Fibroblast of villous mesenchyme (primary cell): Measurements from ENCODE around the gene VWA2. TPM values are rescaled to one million over a fixed set of nuclear protein-coding genes. Genes with fewer than 3 reads are reported as not detected.
"Not testable (repeated sequence)": the region's sequence is repeated elsewhere in the genome, so short reads cannot be mapped to it uniquely, and the experiment has no call there.

Experiments used
- DNase-seq: peaks from one replicate; pipeline ENCODE4 v3.0.0-alpha.2; 2010; ENCODE audit warnings: low read depth
- H3K4me3 ChIP-seq: 2 replicates; pipeline ENCODE4 v1.5.1; 2011; ENCODE audit warnings: low read depth, mild to moderate bottlenecking, low read length
- total RNA-seq: library from RNA; depleted of rRNA; stranded (reverse); fragments of >200 nt; gene quantifications from 2 replicates; pipeline ENCODE4 v1.2.3, GENCODE V29; 2012
- TF ChIP-seq, protein P1 (sequence below): IDR thresholded peaks from 2 replicates; pipeline ENCODE4 v1.5.1; 2012; ENCODE audit warnings: low read depth, mild to moderate bottlenecking, low read length; ENCODE audit not compliant: insufficient read depth

Gene VWA2
- total RNA-seq, 1 donor, result under 0.01 TPM

DNA sequence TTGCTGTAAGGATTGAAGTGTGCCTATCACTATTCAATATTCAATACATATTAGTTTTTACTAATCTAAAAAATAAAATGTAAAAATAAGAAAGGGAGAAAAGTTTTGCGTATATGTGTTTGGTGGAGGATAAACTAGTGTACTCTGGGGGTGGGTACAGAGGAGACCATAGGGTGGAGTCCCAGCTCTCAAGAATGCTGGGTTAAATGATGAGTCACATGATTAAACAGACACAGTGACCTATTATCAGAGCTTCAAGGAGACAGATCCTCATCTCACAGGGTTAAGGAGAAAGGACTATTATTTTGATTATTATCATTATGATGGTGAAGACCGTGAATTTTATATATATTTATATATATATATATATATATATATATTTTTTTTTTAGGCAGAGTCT, 87.7 kb downstream of the VWA2 start:
- DNase-seq, result no peak
- no peak overlapping the region for H3K4me3 ChIP-seq
- TF ChIP-seq, protein P1, sequence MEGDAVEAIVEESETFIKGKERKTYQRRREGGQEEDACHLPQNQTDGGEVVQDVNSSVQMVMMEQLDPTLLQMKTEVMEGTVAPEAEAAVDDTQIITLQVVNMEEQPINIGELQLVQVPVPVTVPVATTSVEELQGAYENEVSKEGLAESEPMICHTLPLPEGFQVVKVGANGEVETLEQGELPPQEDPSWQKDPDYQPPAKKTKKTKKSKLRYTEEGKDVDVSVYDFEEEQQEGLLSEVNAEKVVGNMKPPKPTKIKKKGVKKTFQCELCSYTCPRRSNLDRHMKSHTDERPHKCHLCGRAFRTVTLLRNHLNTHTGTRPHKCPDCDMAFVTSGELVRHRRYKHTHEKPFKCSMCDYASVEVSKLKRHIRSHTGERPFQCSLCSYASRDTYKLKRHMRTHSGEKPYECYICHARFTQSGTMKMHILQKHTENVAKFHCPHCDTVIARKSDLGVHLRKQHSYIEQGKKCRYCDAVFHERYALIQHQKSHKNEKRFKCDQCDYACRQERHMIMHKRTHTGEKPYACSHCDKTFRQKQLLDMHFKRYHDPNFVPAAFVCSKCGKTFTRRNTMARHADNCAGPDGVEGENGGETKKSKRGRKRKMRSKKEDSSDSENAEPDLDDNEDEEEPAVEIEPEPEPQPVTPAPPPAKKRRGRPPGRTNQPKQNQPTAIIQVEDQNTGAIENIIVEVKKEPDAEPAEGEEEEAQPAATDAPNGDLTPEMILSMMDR, result no peak

DNA sequence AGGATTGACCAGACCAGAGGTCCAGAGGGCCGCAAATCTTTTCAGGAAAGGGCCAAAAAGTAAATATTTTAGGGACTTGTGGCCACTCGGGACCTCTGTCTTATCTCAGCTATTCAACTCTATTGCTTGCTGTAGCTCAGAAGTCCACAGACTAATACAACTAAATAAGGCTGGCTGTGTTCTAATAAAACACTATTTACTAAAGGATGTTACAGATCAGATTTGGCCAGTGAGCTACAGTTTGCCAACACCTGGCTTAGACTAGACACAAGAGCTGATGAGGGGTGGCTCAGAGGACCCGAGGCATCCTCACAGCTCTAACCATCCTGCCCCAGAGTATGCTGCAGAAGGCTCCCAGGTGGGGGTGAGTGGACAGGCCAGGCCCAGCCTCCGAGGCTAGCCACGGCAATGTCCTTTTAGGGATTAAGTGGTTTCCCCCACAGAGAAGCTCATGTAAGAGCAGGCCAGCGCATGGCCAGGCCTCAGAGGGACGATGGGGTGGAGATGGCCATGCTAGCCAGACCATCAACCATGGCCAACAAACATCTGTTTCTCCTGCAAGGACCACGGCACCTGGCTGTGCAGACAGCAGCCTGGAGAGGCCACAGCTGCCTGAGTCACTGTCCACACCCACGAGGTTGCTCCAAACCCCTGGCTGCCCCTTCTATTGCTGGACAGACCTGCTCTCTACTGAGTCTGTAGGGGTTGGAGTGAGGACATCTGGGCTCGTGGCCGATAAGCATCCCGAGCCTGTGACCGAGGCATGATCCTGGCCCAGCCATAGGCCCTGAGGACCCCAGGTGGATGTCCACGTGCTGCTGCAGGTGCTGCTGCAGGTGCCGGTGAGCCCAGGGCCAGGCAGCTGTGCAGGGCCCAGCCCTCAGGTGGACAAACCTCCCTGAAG, 88.7 kb downstream of the VWA2 start:
- no peak for DNase-seq
- H3K4me3 ChIP-seq, result no peak overlapping the region
- TF ChIP-seq, protein P1, result no peak

DNA sequence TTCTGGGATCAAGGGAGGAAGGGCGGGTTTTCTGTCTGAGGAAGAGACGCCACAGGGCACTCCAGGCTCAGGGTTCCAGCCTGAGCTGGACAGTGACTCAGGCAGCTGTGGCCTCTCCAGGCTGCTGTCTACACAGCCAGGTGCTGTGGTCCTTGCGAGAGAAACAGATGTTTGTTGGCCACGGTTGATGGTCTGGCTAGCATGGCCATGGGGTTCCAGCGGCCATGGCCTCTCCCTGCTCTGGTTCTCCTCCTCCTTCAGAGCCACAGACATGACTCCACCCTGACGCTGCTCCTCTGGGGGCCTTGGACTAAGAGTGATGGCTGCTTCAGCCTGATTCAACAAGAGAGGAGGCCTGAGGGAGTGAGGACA, 89.4 kb downstream of the VWA2 start:
- H3K4me3 ChIP-seq, result no peak overlapping the region
- DNase-seq, result no peak
- TF ChIP-seq, protein P1, result no peak

DNA sequence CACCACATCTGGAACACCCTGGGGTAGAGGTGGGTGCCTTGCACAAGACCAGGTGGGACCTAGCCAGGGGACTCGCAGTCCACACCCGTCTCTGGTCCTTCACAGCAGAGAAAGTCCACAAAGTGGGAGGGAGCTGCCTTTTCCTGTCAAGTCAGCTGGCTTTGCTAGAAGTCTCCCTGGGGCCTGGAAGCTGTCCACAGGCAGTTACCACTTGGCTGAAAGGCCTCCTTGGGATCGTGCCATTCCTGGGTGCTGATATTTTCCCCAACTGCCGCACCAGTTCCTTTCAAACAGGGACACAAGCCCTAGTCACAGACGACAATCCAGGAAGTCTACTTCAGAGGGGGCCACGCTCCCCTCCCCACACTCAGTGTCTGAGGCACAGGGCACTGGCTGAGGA, 89.8 kb downstream of the VWA2 start:
- H3K4me3 ChIP-seq, result no peak overlapping the region
- no peak for DNase-seq
- TF ChIP-seq, protein P1, result no peak

DNA sequence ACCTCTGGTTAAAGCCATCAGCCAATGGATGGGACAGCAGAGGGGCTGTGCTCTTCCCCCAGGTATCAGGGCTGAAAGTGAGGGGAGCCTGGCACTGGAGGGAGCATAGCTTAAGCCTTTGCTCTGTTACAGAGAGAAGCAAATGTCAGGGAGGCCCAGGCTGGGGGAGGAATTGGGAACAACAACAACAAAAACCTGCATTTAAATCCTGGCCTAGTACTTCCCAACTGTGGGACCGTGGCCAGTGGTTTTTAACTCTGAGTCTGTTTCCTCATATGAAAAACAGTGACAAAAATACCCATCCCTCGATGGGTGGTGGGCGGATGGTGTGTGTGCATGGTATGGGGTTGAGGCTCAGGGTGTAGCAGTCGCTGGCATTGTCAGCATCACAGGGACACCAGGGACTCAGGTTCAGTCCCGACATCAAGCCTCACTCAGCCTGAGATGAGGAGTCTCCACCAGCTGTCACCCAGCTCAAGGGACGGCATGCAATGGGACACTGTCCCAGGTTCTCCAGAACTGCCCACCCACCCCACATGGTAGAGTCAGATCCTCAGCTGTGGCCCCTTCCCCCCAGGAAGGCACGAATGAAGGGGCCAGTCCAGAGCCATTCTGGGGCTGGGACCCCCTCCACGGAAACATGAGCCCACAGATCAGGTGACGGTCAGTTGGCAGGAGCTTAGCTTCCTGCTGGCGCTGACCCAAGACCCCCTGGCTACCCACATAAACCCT, 90.7 kb downstream of the VWA2 start:
- no peak overlapping the region for H3K4me3 ChIP-seq
- DNase-seq, result no peak
- TF ChIP-seq, protein P1, result no peak

DNA sequence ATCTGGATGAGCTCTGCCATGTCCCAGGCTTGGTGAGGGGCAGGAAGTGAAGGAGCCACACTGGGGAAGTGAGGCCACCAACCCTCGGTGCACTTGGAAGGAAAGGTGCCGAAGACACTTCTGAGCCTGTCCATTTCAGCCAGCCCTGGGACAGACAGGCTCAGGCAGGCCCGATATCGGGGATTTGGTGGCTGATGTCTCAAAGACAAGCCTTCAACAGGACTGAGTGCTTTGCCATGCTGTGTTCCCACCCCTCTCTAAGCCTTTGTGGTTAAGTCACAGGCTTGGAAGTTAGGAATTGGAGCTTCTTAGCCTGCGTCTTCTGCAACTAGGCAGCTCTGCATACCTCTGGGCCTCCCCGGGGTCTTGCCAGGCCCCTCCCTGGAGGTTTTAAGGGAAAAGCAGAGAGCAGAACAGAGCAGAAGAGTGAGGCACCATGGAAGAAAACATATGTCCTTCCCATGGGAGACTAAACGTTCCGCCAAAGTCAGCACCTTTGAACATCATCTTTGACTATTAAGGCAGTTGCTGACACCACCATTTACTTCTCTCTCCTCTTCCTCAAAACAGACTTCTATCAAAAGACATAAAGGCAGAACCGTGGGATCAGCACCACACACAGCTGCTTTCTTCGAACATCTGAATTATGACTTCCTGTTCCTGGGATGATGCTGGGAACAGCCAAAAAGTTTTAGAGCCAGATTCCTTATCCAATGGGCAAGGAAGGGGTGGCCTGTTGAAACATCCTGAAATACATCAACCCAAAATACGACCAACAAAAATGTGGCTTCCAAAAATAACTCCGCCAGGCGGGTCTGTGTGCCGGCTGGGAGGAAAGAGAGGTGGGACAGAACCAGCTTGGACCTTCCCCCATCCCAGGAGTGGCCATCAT, 93.5 kb downstream of the VWA2 start:
- H3K4me3 ChIP-seq, result no peak overlapping the region
- DNase-seq, result peak; percentile 69
- TF ChIP-seq, protein P1, result no peak

DNA sequence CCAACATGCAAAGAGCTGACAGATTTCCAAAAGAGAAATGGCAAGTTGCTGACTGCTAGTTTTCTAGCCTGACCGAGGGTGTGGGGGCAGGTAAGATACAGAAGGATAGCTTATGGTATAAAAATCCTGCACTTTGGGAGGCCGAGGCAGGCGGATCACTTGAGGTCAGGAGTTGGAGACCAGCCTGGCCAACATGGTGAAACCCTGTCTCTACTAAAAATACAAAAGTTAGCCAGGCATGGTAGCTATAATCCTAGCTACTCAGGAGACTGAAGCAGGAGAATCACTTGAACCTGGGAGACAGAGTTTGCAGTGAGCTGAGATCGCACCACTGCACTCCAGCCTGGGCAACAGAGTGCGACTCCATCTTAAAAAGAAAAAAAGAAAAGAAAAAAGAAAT, 94.4 kb downstream of the VWA2 start:
- not testable (repeated sequence) for DNase-seq, H3K4me3 ChIP-seq
